ENCODE measurements around the gene DDTL.
"Not testable (repeated sequence)": the region's sequence is repeated elsewhere in the genome, so short reads cannot be mapped to it uniquely, and the experiment has no call there.

Gene DDTL

GRCh38 chr22:23966568-23966967 is at the start of gene DDTL:
Gene DDTL (plus strand): TSS chr22:23966888. CDS start chr22:23966915, 27 bp downstream.
- H2AFZ ChIP-seq (ENCODE audit: low read depth, low read length, severe bottlenecking); H3K9ac ChIP-seq (ENCODE audit: low read length); H3K4me3 ChIP-seq (ENCODE audit: insufficient read depth, low read length, poor library complexity, severe bottlenecking); H4K20me1 ChIP-seq (ENCODE audit: low read depth, low read length); H3K36me3 ChIP-seq (ENCODE audit: low read length); H3K27ac ChIP-seq (ENCODE audit: low read depth, low read length); H3K4me2 ChIP-seq (ENCODE audit: low read depth, low read length, poor library complexity, severe bottlenecking); H3K9me2 ChIP-seq (replicated peaks; ENCODE audit: insufficient read depth, low read length); H3K27me3 ChIP-seq (ENCODE audit: low read length); H3F3A ChIP-seq (ENCODE audit: insufficient read depth); H3K9me3 ChIP-seq (ENCODE audit: insufficient read depth, low read length): not testable (repeated sequence)
- peaks cover 14% of the 10 kb centered on the region for H3K79me2 ChIP-seq (ENCODE audit: insufficient read depth, low read length)

- not testable (repeated sequence) for H3K27ac ChIP-seq (ENCODE audit: low read depth, low read length); H3K4me2 ChIP-seq (ENCODE audit: low read depth, low read length, poor library complexity, severe bottlenecking); H2AFZ ChIP-seq (ENCODE audit: low read depth, low read length, severe bottlenecking); H3K9me2 ChIP-seq (replicated peaks; ENCODE audit: insufficient read depth, low read length); H3K36me3 ChIP-seq (ENCODE audit: low read length); H3K27me3 ChIP-seq (ENCODE audit: low read length); H3K79me2 ChIP-seq (ENCODE audit: insufficient read depth, low read length); H3K9me3 ChIP-seq (ENCODE audit: insufficient read depth, low read length); H4K20me1 ChIP-seq (ENCODE audit: low read depth, low read length); H3F3A ChIP-seq (ENCODE audit: insufficient read depth); H3K9ac ChIP-seq (ENCODE audit: low read length); H3K4me3 ChIP-seq (ENCODE audit: insufficient read depth, low read length, poor library complexity, severe bottlenecking)
These were observed 46.4 kb upstream of the DDTL start for GRCh38 chr22:23920267-23920611.

GRCh38 chr22:23921586-23922201 is 45.0 kb upstream of the DDTL start:
- not testable (repeated sequence) for H2AFZ ChIP-seq (ENCODE audit: low read depth, low read length, severe bottlenecking); H3K79me2 ChIP-seq (ENCODE audit: insufficient read depth, low read length); H3K4me3 ChIP-seq (ENCODE audit: insufficient read depth, low read length, poor library complexity, severe bottlenecking); H3K27ac ChIP-seq (ENCODE audit: low read depth, low read length); H4K20me1 ChIP-seq (ENCODE audit: low read depth, low read length); H3K36me3 ChIP-seq (ENCODE audit: low read length); H3F3A ChIP-seq (ENCODE audit: insufficient read depth); H3K27me3 ChIP-seq (ENCODE audit: low read length); H3K9ac ChIP-seq (ENCODE audit: low read length); H3K9me2 ChIP-seq (replicated peaks; ENCODE audit: insufficient read depth, low read length); H3K4me2 ChIP-seq (ENCODE audit: low read depth, low read length, poor library complexity, severe bottlenecking)
- peaks cover 14% of the 10 kb centered on the region; the same call in 1 of the 2 replicates for H3K9me3 ChIP-seq (ENCODE audit: insufficient read depth, low read length)

- Histone ChIP-seq H3K9me3 (ENCODE audit: insufficient read depth, low read length) (peaks cover 14% of the 10 kb centered on the region; the same call in 1 of the 2 replicates), H3K36me3 (ENCODE audit: low read length) (0 out of 2 replicates have a peak, but pooled peaks cover 6% of the 10 kb centered on the region), H4K20me1 (ENCODE audit: low read depth, low read length) (no peaks in the 10 kb centered on the region), H2AFZ (ENCODE audit: low read depth, low read length, severe bottlenecking) (no peak overlapping the region), H3K79me2 (ENCODE audit: insufficient read depth, low read length) (no peaks in the 10 kb centered on the region), H3K9ac (ENCODE audit: low read length) (no peak overlapping the region), H3K9me2 (replicated peaks; ENCODE audit: insufficient read depth, low read length) (no peaks in the 10 kb centered on the region), H3K27ac (ENCODE audit: low read depth, low read length) (no peak overlapping the region), H3K4me2 (ENCODE audit: low read depth, low read length, poor library complexity, severe bottlenecking) (no peak overlapping the region), H3F3A (ENCODE audit: insufficient read depth) (no peaks in the 10 kb centered on the region), H3K27me3 (ENCODE audit: low read length) (no peaks in the 10 kb centered on the region), H3K4me3 (ENCODE audit: insufficient read depth, low read length, poor library complexity, severe bottlenecking) (no peak overlapping the region)
- no peak for TF ChIP-seq CTCF (IDR thresholded peaks at IDR 0.05; ENCODE audit: insufficient read depth, low read length, poor library complexity, severe bottlenecking)
- no peak for TF ChIP-seq EZH2phosphoT487 (conservative IDR thresholded peaks at IDR 0.05; ENCODE audit: low read length)
These were observed 43.8 kb upstream of the DDTL start for GRCh38 chr22:23922921-23923320.

GRCh38 chr22:23925020-23925606 is 41.6 kb upstream of the DDTL start:
- Histone ChIP-seq H3K9ac (ENCODE audit: low read length) (no peak overlapping the region), H3K4me2 (ENCODE audit: low read depth, low read length, poor library complexity, severe bottlenecking) (no peak overlapping the region)

More at GRCh38 chr22:23925020-23925606, 41.6 kb upstream of the DDTL start:
- no peaks in the 10 kb centered on the region for H3K27me3 ChIP-seq (ENCODE audit: low read length)
- H3K4me3 ChIP-seq (ENCODE audit: insufficient read depth, low read length, poor library complexity, severe bottlenecking), result no peak overlapping the region
- H3K9me2 ChIP-seq (replicated peaks; ENCODE audit: insufficient read depth, low read length), result no peaks in the 10 kb centered on the region
- H3F3A ChIP-seq (ENCODE audit: insufficient read depth), result no peaks in the 10 kb centered on the region
- H3K27ac ChIP-seq (ENCODE audit: low read depth, low read length), result no peak overlapping the region
- H2AFZ ChIP-seq (ENCODE audit: low read depth, low read length, severe bottlenecking), result no peak overlapping the region
- no peak for TF ChIP-seq CTCF (IDR thresholded peaks at IDR 0.05; ENCODE audit: insufficient read depth, low read length, poor library complexity, severe bottlenecking)
- no peak for TF ChIP-seq EZH2phosphoT487 (conservative IDR thresholded peaks at IDR 0.05; ENCODE audit: low read length)
- no peaks in the 10 kb centered on the region for H3K79me2 ChIP-seq (ENCODE audit: insufficient read depth, low read length)
- H3K36me3 ChIP-seq (ENCODE audit: low read length), result 0 out of 2 replicates have a peak, but pooled peaks cover 6% of the 10 kb centered on the region
- H4K20me1 ChIP-seq (ENCODE audit: low read depth, low read length), result no peaks in the 10 kb centered on the region
- H3K9me3 ChIP-seq (ENCODE audit: insufficient read depth, low read length), result peaks cover 14% of the 10 kb centered on the region; the same call in 1 of the 2 replicates

All from SU-DHL-6 (cell line).